Calu3 (cell line): ENCODE measurements around the gene ZNF679. TPM values are rescaled to one million over a fixed set of nuclear protein-coding genes. Genes with fewer than 3 reads are reported as not detected.
"Not testable (repeated sequence)": the region's sequence is repeated elsewhere in the genome, so short reads cannot be mapped to it uniquely, and the experiment has no call there.

Source experiments
- BruUV-seq: library from RNA; stranded (reverse); fragments of 400-500 nt; replicated peaks from 2 replicates; lab custom pipeline; 2021; lab: Mats Ljungman, UMichigan
- CTCF ChIA-PET: fragments of 300-600 bp; sonication (Branson Sonifier 250); formaldehyde crosslinking; loops from one replicate; lab custom pipeline; 2022; ENCODE audit warnings: antibody characterized with exemption; lab: Charles Lee
- DNase-seq: peaks from one replicate; pipeline ENCODE4 v3.0.0; 2022
- H3K27ac Mint-ChIP-seq: one replicate; pipeline ENCODE4 v1.8.0; 2022; ENCODE audit warnings: mixed read lengths; ENCODE audit not compliant: unreplicated experiment
- H3K27me3 Mint-ChIP-seq: one replicate; pipeline ENCODE4 v1.8.0; 2022; ENCODE audit warnings: mixed read lengths; ENCODE audit not compliant: unreplicated experiment
- H3K36me3 Mint-ChIP-seq: one replicate; pipeline ENCODE4 v1.8.0; 2022; ENCODE audit warnings: mild to moderate bottlenecking, moderate library complexity, mixed read lengths; ENCODE audit not compliant: insufficient read depth, unreplicated experiment
- H3K4me1 Mint-ChIP-seq: one replicate; pipeline ENCODE4 v1.8.0; 2022; ENCODE audit warnings: mild to moderate bottlenecking, low read depth, mixed read lengths; ENCODE audit not compliant: unreplicated experiment
- H3K4me3 Mint-ChIP-seq: one replicate; pipeline ENCODE4 v1.8.0; 2022; ENCODE audit warnings: mild to moderate bottlenecking, low read depth, moderate library complexity, mixed read lengths; ENCODE audit not compliant: unreplicated experiment
- H3K9me3 Mint-ChIP-seq: one replicate; pipeline ENCODE4 v1.8.0; 2022; ENCODE audit warnings: low read depth, mixed read lengths; ENCODE audit not compliant: unreplicated experiment
- CTCF ChIP-seq: fragments of 200-600 bp; IDR thresholded peaks from one replicate; pipeline ENCODE4 v1.8.0; 2022; ENCODE audit warnings: antibody characterized with exemption; ENCODE audit not compliant: unreplicated experiment
- intact Hi-C: fragments of 100-400 bp; cut with micrococcal nuclease; formaldehyde crosslinking; loops from one replicate; pipeline ENCODE4 v1.10.0; 2022; ENCODE audit not compliant: unreplicated experiment
- total RNA-seq: library from RNA; stranded (reverse); gene quantifications from 2 replicates; pipeline ENCODE4 v1.2.3, GENCODE V29; 2022

ZNF679 gene
- total RNA-seq, 1 experiment from 2014 or later, result not detected

- Mint-ChIP-seq H3K36me3 (no peaks in the 10 kb centered on the region), H3K27ac (no peak overlapping the region), H3K9me3 (no peaks in the 10 kb centered on the region), H3K27me3 (no peaks in the 10 kb centered on the region), H3K4me1 (no peaks in the 10 kb centered on the region), H3K4me3 (no peak overlapping the region)
- no peak for DNase-seq
- CTCF ChIA-PET, result no interaction called here
- no TSS peak for BruUV-seq
- intact Hi-C loops, result no loop called here
- no peak for TF ChIP-seq CTCF
Observed at GRCh38 chr7:64192148-64192704, 36.0 kb upstream of the ZNF679 start.

- no peak overlapping the region for H3K27ac Mint-ChIP-seq
- H3K9me3 Mint-ChIP-seq, result no peaks in the 10 kb centered on the region
- no peaks in the 10 kb centered on the region for H3K36me3 Mint-ChIP-seq
- H3K4me3 Mint-ChIP-seq, result no peak overlapping the region
- intact Hi-C loops, result no loop called here
- no peak for DNase-seq
- BruUV-seq, result no TSS peak
- CTCF ChIA-PET, result no interaction called here
- no peaks in the 10 kb centered on the region for H3K27me3 Mint-ChIP-seq
- no peak for TF ChIP-seq CTCF
- no peaks in the 10 kb centered on the region for H3K4me1 Mint-ChIP-seq
Observed at GRCh38 chr7:64192775-64193174, 35.5 kb upstream of the ZNF679 start.

DNA sequence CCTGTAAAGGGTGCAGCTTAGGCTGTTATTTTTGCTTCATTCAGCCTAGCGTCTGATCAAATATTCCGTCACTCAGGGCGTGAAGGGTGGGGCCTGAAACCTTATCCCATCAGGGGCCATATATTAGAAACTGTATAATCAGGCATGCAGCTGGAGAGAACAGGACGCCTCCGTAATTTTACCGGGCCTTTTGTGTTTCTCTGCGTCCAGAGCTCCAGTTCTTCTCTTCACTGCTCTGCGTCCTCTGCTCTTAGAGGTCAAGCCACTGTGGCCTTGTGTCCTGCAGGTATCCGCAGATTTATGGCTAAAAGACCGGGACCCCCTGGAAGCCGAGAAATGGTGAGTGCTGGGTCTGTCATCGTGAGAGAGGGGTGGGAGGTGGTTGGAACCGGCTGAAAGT, 21.4 kb upstream of the ZNF679 start, which contains the start of gene ZNF735:
Gene ZNF735 (plus strand): TSS at position 301 of the 400 bp plus-strand sequence. CDS start 0 bp downstream, at position 301.
- BruUV-seq, result no TSS peak
- intact Hi-C loops, result no loop called here
- no peak within 1 kb of the TSS for H3K27ac Mint-ChIP-seq
- H3K4me1 Mint-ChIP-seq, result no peaks in the 10 kb centered on the region
- no peak for DNase-seq
- H3K27me3 Mint-ChIP-seq, result no peaks in the 10 kb centered on the region
- H3K9me3 Mint-ChIP-seq, result peaks cover 7% of the 10 kb centered on the region
- no peaks in the 10 kb centered on the region for H3K36me3 Mint-ChIP-seq
- CTCF ChIA-PET, result interaction anchor here (0.6 kb wide), 1 partner anchor 362 kb away, joined by 4 read pairs; no protein-coding TSS in a partner anchor
- no peak for TF ChIP-seq CTCF
- H3K4me3 Mint-ChIP-seq, result no peak within 1 kb of the TSS

DNA sequence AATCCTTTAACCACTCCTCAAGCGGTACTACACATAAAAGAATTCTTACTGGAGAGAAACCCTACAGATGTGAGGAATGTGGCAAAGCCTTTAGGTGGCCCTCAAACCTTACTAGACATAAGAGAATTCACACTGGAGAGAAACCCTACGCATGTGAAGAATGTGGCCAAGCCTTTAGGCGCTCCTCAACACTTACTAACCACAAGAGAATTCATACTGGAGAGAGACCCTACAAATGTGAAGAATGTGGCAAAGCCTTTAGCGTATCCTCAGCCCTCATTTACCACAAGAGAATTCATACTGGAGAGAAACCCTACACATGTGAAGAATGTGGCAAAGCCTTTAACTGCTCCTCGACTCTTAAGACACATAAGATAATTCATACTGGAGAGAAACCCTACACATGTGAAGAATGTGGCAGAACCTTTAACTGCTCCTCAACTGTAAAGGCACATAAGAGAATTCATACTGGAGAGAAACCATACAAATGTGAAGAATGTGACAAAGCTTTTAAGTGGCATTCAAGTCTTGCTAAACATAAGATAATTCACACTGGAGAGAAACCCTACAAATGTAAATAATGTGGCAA, 8.5 kb upstream of the ZNF679 start:
- H3K27ac Mint-ChIP-seq, DNase-seq, H3K36me3 Mint-ChIP-seq, intact Hi-C loops, CTCF ChIA-PET, BruUV-seq, H3K4me1 Mint-ChIP-seq, H3K27me3 Mint-ChIP-seq, H3K4me3 Mint-ChIP-seq: not testable (repeated sequence)
- peaks cover 11% of the 10 kb centered on the region for H3K9me3 Mint-ChIP-seq

- DNase-seq, result no peak
- intact Hi-C loops, result no loop called here
- CTCF ChIA-PET, result no interaction called here
- TF ChIP-seq CTCF, result no peak
- Mint-ChIP-seq H3K4me3 (no peak overlapping the region), H3K4me1 (no peaks in the 10 kb centered on the region), H3K27me3 (no peaks in the 10 kb centered on the region), H3K27ac (no peak overlapping the region), H3K9me3 (peaks cover 10% of the 10 kb centered on the region), H3K36me3 (no peaks in the 10 kb centered on the region)
- BruUV-seq, result no TSS peak
Observed at GRCh38 chr7:64223366-64223765, 4.9 kb upstream of the ZNF679 start.
